GM18870 (cell line): ENCODE data around the gene SH3PXD2B.

Source experiments
- ATAC-seq: cut with Tn5 transposase; IDR thresholded peaks from one replicate; pipeline ENCODE4 v1.9.1; 2021; ENCODE audit warnings: moderate library complexity; ENCODE audit not compliant: unreplicated experiment

Gene SH3PXD2B

GRCh38 chr5:172454358-172455086, at the start of gene SH3PXD2B:
SH3PXD2B (minus strand) TSS chr5:172454525; CDS start chr5:172454352, 173 bp downstream.
- ATAC-seq, result no peak

GRCh38 chr5:172502969-172503368, 48.6 kb upstream of the SH3PXD2B start:
- no peak for ATAC-seq

DNA sequence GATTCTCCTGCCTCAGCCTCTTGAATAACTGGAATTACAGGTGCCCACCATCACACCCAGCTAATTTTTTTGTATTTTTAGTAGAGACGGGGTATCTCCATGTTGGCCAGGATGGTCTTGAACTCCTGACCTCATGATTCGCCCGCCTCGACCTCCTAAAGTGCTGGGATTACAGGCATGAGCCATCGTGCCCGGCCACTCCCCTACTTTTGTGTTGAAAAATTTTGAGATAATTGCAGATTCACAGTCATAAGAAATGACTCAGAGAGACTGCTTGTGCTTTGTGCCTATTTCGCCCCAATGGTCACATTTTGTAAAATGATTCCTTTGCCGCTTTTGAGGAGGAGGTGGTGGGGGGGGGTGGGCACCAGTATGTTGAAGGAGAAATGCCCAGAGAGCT, 48.1 kb upstream of the SH3PXD2B start:
- no peak for ATAC-seq

DNA sequence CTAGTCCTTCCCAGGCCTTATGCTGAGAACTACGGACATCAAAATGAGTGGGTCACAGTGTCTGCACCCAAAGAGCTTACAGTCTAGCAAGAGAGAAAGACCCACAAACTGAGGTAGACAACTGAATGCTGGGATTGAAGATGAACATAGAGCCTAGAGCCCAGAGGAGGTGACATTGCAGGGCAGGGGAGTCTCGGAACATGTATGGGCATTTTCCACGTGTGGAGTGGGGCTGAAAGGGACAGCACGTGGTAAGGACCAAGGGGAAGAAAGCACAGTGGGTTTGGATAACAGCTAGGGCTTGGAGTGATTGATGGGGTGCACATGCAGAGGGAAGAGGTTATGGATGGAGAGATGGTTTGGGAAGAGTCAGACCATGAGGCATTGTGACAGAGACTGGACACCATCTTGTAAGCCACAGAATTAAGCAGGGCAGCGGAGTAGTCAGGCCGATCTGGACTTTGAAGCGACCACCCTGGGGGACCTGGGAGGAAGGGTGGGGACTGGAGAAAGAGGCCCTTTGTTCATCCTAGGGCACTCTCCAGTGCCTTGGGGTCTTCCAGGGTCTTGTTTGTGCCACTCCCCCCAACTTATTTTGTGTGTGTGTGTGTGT, 47.5 kb upstream of the SH3PXD2B start:
- ATAC-seq, result no peak

DNA sequence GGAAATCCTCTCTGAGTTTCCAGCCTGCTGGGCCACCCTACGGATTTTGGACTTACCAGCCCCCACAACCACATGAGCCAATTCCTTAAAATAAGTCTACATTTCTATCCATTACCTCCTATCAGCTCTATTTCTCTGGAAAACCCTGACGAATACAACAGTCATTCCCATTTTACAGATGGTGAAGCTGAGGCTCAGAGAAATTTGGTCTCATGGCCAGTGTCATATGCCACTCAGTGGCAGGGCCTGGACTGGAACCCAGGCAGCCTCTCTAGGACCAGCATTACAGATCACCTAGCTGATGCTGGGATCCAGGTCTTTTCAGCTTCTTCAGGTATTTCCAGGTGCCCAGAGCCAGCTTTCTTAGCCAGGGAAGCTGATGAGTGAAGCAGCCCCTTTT, 45.0 kb upstream of the SH3PXD2B start:
- ATAC-seq, result no peak

- ATAC-seq, result no peak
Measured at GRCh38 chr5:172498431-172499129, 44.3 kb upstream of the SH3PXD2B start.

- no peak for ATAC-seq
Measured at GRCh38 chr5:172497591-172498255, 43.4 kb upstream of the SH3PXD2B start.

DNA sequence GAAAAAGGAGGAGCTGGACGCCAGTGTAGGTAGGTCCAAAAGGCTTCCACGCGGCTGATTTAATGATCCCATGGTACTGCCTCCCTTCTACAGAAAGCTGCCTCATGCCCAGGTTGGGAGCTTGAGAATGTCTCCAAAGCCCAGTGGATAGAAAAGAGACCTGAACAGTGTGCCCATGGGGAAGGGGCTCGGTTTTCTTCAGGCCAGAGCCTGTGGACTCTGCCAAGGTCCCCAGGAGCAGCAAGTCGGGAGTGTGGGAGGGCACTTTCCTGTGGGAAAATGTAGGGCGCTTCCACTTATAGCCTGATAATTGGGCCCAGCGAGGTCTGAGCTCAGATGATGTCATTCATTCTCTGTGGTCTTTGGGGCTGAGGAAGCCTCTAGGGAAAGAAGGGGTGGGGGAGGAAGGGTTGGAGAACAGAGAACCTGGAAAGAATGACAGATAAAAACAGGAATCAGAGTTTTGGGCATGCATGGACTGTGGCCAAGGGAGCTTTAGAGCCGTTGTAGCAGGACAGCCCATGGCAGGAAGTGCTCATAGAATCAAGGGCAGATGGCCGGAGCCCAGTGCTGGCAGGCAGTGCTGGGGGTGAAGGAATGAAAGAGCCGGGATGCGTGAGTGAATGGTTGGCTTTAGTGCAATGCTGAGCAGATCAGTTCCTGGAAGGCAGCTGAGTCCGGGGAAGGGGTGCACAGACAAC, 42.5 kb upstream of the SH3PXD2B start:
- no peak for ATAC-seq

- no peak for ATAC-seq
Measured at GRCh38 chr5:172494630-172495505, 40.5 kb upstream of the SH3PXD2B start.

DNA sequence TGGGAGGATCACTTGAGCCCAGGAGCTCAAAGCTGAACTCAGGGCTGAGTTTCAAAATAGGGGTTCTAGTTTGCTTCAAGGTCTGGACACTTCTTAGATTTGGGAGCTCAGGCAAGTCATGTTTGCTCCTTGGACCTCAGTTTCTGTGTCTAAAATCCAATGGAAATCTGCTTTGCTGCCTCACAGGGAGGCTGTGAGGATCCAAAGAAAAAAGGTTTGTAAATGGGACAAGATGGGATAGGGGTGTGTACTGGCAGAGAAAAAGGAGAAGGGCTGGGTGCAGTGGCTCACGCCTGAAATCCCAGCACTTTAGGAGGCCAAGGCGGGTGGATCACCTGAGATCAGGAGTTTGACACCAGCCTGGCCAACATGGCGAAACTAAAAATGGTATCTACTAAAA, 39.6 kb upstream of the SH3PXD2B start:
- no peak for ATAC-seq

- ATAC-seq, result no peak
Measured at GRCh38 chr5:172493461-172493860, 39.1 kb upstream of the SH3PXD2B start.

GRCh38 chr5:172493002-172493401, 38.7 kb upstream of the SH3PXD2B start:
- ATAC-seq, result no peak

- ATAC-seq, result no peak
Measured at GRCh38 chr5:172492097-172492840, 37.9 kb upstream of the SH3PXD2B start.

GRCh38 chr5:172491481-172491880, 37.2 kb upstream of the SH3PXD2B start:
- ATAC-seq, result no peak

DNA sequence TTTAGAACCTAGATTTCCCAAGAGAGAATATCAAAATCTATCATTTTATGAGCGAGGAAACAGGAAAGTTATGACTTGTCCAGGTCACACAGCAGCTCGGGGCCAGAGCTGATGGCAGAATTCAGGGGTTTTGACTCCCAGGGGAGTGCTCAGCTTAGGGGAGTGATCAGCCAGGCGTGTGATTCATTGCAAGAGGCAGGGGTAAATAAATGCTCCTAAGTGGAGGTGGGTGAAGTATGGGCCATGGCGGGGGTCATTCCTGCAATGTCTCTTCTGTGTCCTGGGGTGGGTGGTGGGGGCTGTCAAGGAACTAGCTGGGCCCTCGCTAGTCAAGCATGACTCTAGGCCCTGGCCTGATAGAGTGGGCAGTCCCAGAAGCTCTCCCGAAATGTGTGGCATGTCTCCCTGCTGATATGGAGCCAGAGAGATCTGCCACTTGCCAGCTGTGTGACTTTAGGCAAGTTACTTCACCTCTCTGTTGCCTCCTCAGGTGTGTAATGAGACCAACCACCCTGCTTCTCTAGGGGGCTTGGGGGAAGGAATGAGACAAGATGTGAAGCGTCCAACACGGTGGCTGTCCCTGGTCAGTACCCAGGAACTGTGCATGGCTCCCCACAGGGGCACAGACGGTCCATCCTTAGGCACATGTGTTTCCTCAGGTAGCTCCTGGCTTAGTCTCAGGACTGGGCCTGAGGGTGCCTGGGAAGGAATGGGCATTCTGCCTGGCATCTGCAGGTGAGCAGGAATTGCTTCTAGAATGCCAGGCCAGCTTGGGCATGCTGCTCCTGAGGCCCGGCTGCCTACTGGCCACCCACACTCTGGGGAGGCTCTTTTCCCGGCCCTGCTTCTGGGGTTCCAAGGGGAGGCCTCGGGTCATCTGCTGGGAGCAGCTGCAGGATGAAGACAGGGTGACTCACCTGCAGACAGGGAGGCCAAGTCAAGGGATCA, 36.5 kb upstream of the SH3PXD2B start:
- no peak for ATAC-seq

DNA sequence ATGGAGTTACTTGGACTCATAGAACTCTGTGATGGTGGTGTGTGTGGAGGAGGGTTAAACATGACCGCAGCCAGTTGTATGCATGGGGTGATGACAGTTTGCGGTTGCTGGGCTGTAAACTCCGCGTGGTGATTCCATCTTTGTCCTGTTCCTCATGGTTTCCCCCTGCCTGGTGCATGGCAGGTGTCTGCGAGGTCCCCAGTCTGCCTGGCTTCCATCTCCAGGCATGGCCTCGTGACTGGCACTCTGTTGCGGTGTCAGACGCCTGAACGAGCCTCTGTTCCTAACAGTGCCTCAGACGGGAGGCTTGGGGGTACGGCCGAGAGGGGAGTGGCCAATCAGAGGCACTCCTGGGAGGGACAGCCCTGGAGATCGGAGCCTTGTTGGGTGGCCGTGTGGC, 33.9 kb upstream of the SH3PXD2B start:
- ATAC-seq, result no peak

- ATAC-seq, result no peak
Measured at GRCh38 chr5:172487671-172488070, 33.3 kb upstream of the SH3PXD2B start.

- ATAC-seq, result no peak
Measured at GRCh38 chr5:172486912-172487311, 32.6 kb upstream of the SH3PXD2B start.
